ENCODE measurements around the gene MOB2. TPM values are rescaled to one million over a fixed set of nuclear protein-coding genes. Genes with fewer than 3 reads are reported as not detected.

The MOB2 gene
- total RNA-seq, 1 experiment from 2014 or later, result 22.7 TPM

DNA sequence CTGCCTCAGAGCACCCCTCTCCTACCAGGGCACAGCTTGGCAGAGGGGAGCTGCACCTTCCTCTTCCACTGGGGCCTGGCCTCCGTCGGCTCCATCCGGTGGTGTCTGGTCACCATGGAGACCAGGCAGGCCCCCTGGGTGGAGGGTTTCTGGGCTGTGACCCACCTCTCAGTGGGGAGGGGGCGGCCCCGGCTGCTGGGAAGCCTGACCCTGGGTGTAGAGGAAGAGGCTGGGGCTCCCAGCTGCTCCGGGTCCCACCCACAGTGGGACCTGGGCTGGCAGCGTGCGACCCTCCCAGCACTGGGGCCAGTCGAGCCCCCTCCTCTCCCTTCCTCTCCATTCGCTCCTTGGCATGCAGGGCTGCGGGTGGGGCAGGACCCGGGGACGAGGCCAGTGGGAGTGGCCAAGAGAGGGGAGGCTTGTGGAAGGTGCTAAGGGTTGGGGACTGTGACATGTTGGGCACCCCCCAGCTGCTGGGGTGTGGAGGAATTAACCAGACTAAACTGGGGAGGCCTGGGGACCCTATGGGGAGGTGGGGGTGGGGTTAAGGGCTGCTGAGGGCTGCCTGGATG is 50.0 kb downstream of the MOB2 start:
- no peak overlapping the region for H3T11ph ChIP-seq (ENCODE audit: low read length)
- no peaks in the 10 kb centered on the region; the same call in 1 of the 2 replicates for H3K4me1 ChIP-seq (ENCODE audit: insufficient read depth, low read length)
- H3K27me3 Mint-ChIP-seq (ENCODE audit: low read depth), result no peaks in the 10 kb centered on the region
- no peak overlapping the region for H3K4me2 ChIP-seq (ENCODE audit: insufficient read depth, insufficient read length, low read length)
- H3K9ac ChIP-seq (ENCODE audit: extremely low read depth, insufficient read length, low read length), result no peak overlapping the region
- H3K56ac ChIP-seq (ENCODE audit: insufficient read length, low read depth, low read length), result no peak overlapping the region
- H2AK5ac ChIP-seq (ENCODE audit: insufficient read length, low read length), result no peak overlapping the region
- no peak overlapping the region for H2BK20ac ChIP-seq (ENCODE audit: low read depth, low read length, poor library complexity, severe bottlenecking)
- no peaks in the 10 kb centered on the region for H3K36me3 Mint-ChIP-seq (ENCODE audit: insufficient read depth in 1 of 3, low read depth in 3 of 3)
- H3K27me3 ChIP-seq (ENCODE audit: insufficient read depth, low read length), result no peaks in the 10 kb centered on the region
- H2BK120ac ChIP-seq (ENCODE audit: low read depth, low read length, poor library complexity, severe bottlenecking), result no peak overlapping the region
- no peak overlapping the region for H3K23ac ChIP-seq (ENCODE audit: insufficient read length, low read depth, low read length)
- no peaks in the 10 kb centered on the region for H3K79me1 ChIP-seq (ENCODE audit: insufficient read depth, low read depth, low read length, poor library complexity, severe bottlenecking)
- no peak overlapping the region for H3K14ac ChIP-seq (ENCODE audit: insufficient read depth, low read length)
- H4K5ac ChIP-seq (ENCODE audit: insufficient read length, low read depth, low read length), result no peak overlapping the region
- H3K27ac ChIP-seq (ENCODE audit: insufficient read length, low read depth, low read length), result no peak overlapping the region
- no peaks in the 10 kb centered on the region; the same call in 1 of the 2 replicates for H3K79me2 ChIP-seq (ENCODE audit: insufficient read depth, low read length)
- H4K8ac ChIP-seq (replicated peaks; ENCODE audit: insufficient read length, low read depth, low read length), result no peak overlapping the region
- H3K4me1 Mint-ChIP-seq, result no peaks in the 10 kb centered on the region
- no peaks in the 10 kb centered on the region for H3K23me2 ChIP-seq (ENCODE audit: insufficient read length, low read depth, low read length, poor library complexity, severe bottlenecking)
- TF ChIP-seq, protein P1, sequence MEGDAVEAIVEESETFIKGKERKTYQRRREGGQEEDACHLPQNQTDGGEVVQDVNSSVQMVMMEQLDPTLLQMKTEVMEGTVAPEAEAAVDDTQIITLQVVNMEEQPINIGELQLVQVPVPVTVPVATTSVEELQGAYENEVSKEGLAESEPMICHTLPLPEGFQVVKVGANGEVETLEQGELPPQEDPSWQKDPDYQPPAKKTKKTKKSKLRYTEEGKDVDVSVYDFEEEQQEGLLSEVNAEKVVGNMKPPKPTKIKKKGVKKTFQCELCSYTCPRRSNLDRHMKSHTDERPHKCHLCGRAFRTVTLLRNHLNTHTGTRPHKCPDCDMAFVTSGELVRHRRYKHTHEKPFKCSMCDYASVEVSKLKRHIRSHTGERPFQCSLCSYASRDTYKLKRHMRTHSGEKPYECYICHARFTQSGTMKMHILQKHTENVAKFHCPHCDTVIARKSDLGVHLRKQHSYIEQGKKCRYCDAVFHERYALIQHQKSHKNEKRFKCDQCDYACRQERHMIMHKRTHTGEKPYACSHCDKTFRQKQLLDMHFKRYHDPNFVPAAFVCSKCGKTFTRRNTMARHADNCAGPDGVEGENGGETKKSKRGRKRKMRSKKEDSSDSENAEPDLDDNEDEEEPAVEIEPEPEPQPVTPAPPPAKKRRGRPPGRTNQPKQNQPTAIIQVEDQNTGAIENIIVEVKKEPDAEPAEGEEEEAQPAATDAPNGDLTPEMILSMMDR (conservative IDR thresholded peaks at IDR 0.05), result no peak
- H2BK12ac ChIP-seq (ENCODE audit: insufficient read length, low read depth, low read length), result no peak overlapping the region
- H4K91ac ChIP-seq (ENCODE audit: insufficient read length, low read depth, low read length), result no peak overlapping the region
- no peak overlapping the region for H3K4me3 Mint-ChIP-seq
- no peaks in the 10 kb centered on the region for H4K20me1 ChIP-seq (ENCODE audit: control insufficient read depth, insufficient read depth, insufficient read length)
- DNase-seq, result no peak
- H2BK15ac ChIP-seq (ENCODE audit: low read depth, low read length), result no peak overlapping the region
- H3K18ac ChIP-seq (ENCODE audit: insufficient read length, low read depth, low read length), result no peak overlapping the region
- H3K9me3 ChIP-seq (ENCODE audit: control insufficient read depth, low read depth, low read length), result no peaks in the 10 kb centered on the region
- no peak overlapping the region for H3K4ac ChIP-seq (ENCODE audit: low read depth, low read length)
- no peak overlapping the region for H3K27ac Mint-ChIP-seq
- H2AFZ ChIP-seq (ENCODE audit: low read length), result no peak overlapping the region
- no peaks in the 10 kb centered on the region for H3K9me3 Mint-ChIP-seq
- H2BK5ac ChIP-seq (ENCODE audit: insufficient read length, low read length), result no peak overlapping the region
- WGBS (ENCODE audit: extremely low coverage, insufficient read length, low lambda C conversion rate), result no CpG with 5 or more reads among the region's 13 CpGs
